GM18498 (cell line): ENCODE data around the gene C3orf70.

ENCODE experiments used
- ATAC-seq: cut with Tn5 transposase; IDR thresholded peaks from one replicate; pipeline ENCODE4 v1.9.1; 2021; ENCODE audit warnings: mild to moderate bottlenecking, moderate library complexity; ENCODE audit not compliant: unreplicated experiment

Gene C3orf70

GRCh38 chr3:185089343-185089742 lies 63.5 kb downstream of the C3orf70 start:
- ATAC-seq, result no peak

- ATAC-seq, result no peak
Observed at GRCh38 chr3:185087419-185087818, 65.4 kb downstream of the C3orf70 start.

GRCh38 chr3:185084901-185085300 lies 68.0 kb downstream of the C3orf70 start:
- ATAC-seq, result no peak

GRCh38 chr3:185084402-185084801 lies 68.5 kb downstream of the C3orf70 start:
- ATAC-seq, result no peak

- ATAC-seq, result no peak
Observed at GRCh38 chr3:185082829-185083228, 70.0 kb downstream of the C3orf70 start.

GRCh38 chr3:185082149-185082548 lies 70.7 kb downstream of the C3orf70 start:
- ATAC-seq, result no peak

- no peak for ATAC-seq
Observed at GRCh38 chr3:185081521-185081920, 71.3 kb downstream of the C3orf70 start.

- no peak for ATAC-seq
Observed at GRCh38 chr3:185079625-185080024, 73.2 kb downstream of the C3orf70 start.

- no peak for ATAC-seq
Observed at GRCh38 chr3:185076219-185076618, 76.6 kb downstream of the C3orf70 start.

- ATAC-seq, result no peak
Observed at GRCh38 chr3:185075547-185075946, 77.3 kb downstream of the C3orf70 start.

- no peak for ATAC-seq
Observed at GRCh38 chr3:185071287-185071800, 81.5 kb downstream of the C3orf70 start.

GRCh38 chr3:185070491-185071286 lies 82.2 kb downstream of the C3orf70 start:
- no peak for ATAC-seq

- no peak for ATAC-seq
Observed at GRCh38 chr3:185069037-185070030, 83.5 kb downstream of the C3orf70 start.

GRCh38 chr3:185067173-185067572 lies 85.7 kb downstream of the C3orf70 start:
- ATAC-seq, result no peak

- no peak for ATAC-seq
Observed at GRCh38 chr3:185066251-185066650, 86.6 kb downstream of the C3orf70 start.

- no peak for ATAC-seq
Observed at GRCh38 chr3:185065059-185065458, 87.8 kb downstream of the C3orf70 start.

- ATAC-seq, result no peak
Observed at GRCh38 chr3:185063431-185063830, 89.4 kb downstream of the C3orf70 start.

- no peak for ATAC-seq
Observed at GRCh38 chr3:185062191-185062590, 90.7 kb downstream of the C3orf70 start.

- ATAC-seq, result no peak
Observed at GRCh38 chr3:185060655-185061054, 92.2 kb downstream of the C3orf70 start.

- no peak for ATAC-seq
Observed at GRCh38 chr3:185059766-185060165, 93.1 kb downstream of the C3orf70 start.

- ATAC-seq, result no peak
Observed at GRCh38 chr3:185058796-185059195, 94.1 kb downstream of the C3orf70 start.
